Liver (tissue), 9 donors: ENCODE data around the gene FXYD7. TPM values are rescaled to one million over a fixed set of nuclear protein-coding genes. Genes with fewer than 3 reads are reported as not detected.
A peak's percentile ranks its signal among the peaks of the same experiment; 100 is the strongest.

Experiments used
- DNase-seq: peaks from one replicate; pipeline ENCODE4 v3.0.0-alpha.2; 2017; ENCODE audit warnings: low spot score
- H3K27ac ChIP-seq, 2 donors: one replicate each; pipeline ENCODE4 v1.7.0; 2013; ENCODE audit warnings: inconsistent platforms in 2 of 2, low read length in 2 of 2, control low read depth in 1 of 2, low read depth in 1 of 2, mild to moderate bottlenecking in 1 of 2
- H3K27me3 ChIP-seq, 4 donors: one replicate each; pipeline versions ENCODE4 v1.6.1 to v1.7.0; 2013; ENCODE audit warnings: low read length in 3 of 4, inconsistent platforms in 1 of 4, mild to moderate bottlenecking in 1 of 4, moderate library complexity in 1 of 4; ENCODE audit not compliant: control insufficient read depth in 4 of 4, insufficient read depth in 4 of 4
- H3K36me3 ChIP-seq, 4 donors: one replicate each; pipeline versions ENCODE4 v1.6.1 to v1.7.0; 2013; ENCODE audit warnings: low read length in 3 of 4, mild to moderate bottlenecking in 3 of 4, low read depth in 1 of 4, moderate library complexity in 1 of 4; ENCODE audit not compliant: control insufficient read depth in 4 of 4, insufficient read depth in 3 of 4
- H3K4me1 ChIP-seq, 4 donors: one replicate each; pipeline versions ENCODE4 v1.6.1 to v1.7.0; 2013; ENCODE audit warnings: low read length in 3 of 4, mild to moderate bottlenecking in 3 of 4, moderate library complexity in 1 of 4; ENCODE audit not compliant: control insufficient read depth in 4 of 4, insufficient read depth in 4 of 4
- H3K4me3 ChIP-seq, 3 donors: one replicate each; pipeline versions ENCODE4 v1.6.1 to v1.7.0; 2013; ENCODE audit warnings: low read length in 3 of 3, control low read depth in 1 of 3, low read depth in 1 of 3, mild to moderate bottlenecking in 1 of 3
- H3K9ac ChIP-seq, 2 donors: one replicate each; pipeline ENCODE4 v1.7.0; 2013; ENCODE audit warnings: low read length in 2 of 2, mild to moderate bottlenecking in 2 of 2, moderate library complexity in 2 of 2, control low read depth in 1 of 2, low read depth in 1 of 2
- H3K9me3 ChIP-seq, 4 donors: one replicate each; pipeline versions ENCODE4 v1.6.1 to v1.7.0; 2013; ENCODE audit warnings: low read length in 3 of 4; ENCODE audit not compliant: control insufficient read depth in 4 of 4
- EGR1 ChIP-seq, 2 donors: IDR thresholded peaks; 2 replicates each; pipeline ENCODE4 v1.6.1; 2016 to 2018; ENCODE audit warnings: antibody characterized with exemption in 2 of 2, low read depth in 2 of 2
- FOXA1 ChIP-seq: IDR thresholded peaks from 2 replicates; pipeline ENCODE4 v1.6.1; 2016; ENCODE audit warnings: antibody characterized with exemption
- FOXA2 ChIP-seq: IDR thresholded peaks from 2 replicates; pipeline ENCODE4 v1.6.1; 2016; ENCODE audit warnings: antibody characterized with exemption
- GABPA ChIP-seq, 2 donors: IDR thresholded peaks in 1 of 2; conservative IDR thresholded peaks in 1 of 2; 2 replicates each; pipeline ENCODE4 v1.6.1; 2016; ENCODE audit warnings: antibody characterized with exemption in 2 of 2, mild to moderate bottlenecking in 1 of 2, moderate library complexity in 1 of 2
- HNF4A ChIP-seq, 2 donors: conservative IDR thresholded peaks; 2 replicates each; pipeline ENCODE4 v1.6.1; 2016; ENCODE audit warnings: antibody characterized with exemption in 2 of 2, mild to moderate bottlenecking in 2 of 2
- HNF4G ChIP-seq: IDR thresholded peaks from 2 replicates; pipeline ENCODE4 v1.6.1; 2016; ENCODE audit warnings: antibody characterized with exemption
- NR2F2 ChIP-seq: IDR thresholded peaks from 2 replicates; pipeline ENCODE4 v1.6.1; 2016; ENCODE audit warnings: antibody characterized with exemption
- RXRA ChIP-seq, 2 donors: IDR thresholded peaks; 2 replicates each; pipeline ENCODE4 v1.6.1; 2017 to 2018; ENCODE audit warnings: antibody characterized with exemption in 2 of 2, mild to moderate bottlenecking in 1 of 2
- SP1 ChIP-seq: IDR thresholded peaks from 2 replicates; pipeline ENCODE4 v1.6.1; 2018; ENCODE audit warnings: antibody characterized with exemption, mild to moderate bottlenecking
- YY1 ChIP-seq: IDR thresholded peaks from 2 replicates; pipeline ENCODE4 v1.6.1; 2016; ENCODE audit warnings: antibody characterized with exemption, mild to moderate bottlenecking
- WGBS: extraction: QIAGEN DNeasy Blood & Tissue Kit; methylation state at CpG from one replicate; pipeline ENCODE4 v1.1.7; 2013; 5-methylcytosine and 5-hydroxymethylcytosine counted together
- polyA plus RNA-seq, 2 donors: library from polyadenylated mRNA; stranded (reverse) in 1 of 2; unstranded in 1 of 2; fragments of 200-250 nt in 1 of 2; fragments of >200 nt in 1 of 2; fragmentation: Nextera tagmentation in 1 of 2; extraction: Ambion mirVana in 1 of 2; gene quantifications; one replicate each; pipeline versions ENCODE4 v1.2.1 to v1.2.3, GENCODE V29; 2013 to 2015
- total RNA-seq, 2 donors: library from RNA; depleted of rRNA; stranded (reverse); fragments of >200 nt; gene quantifications; one replicate each; pipeline ENCODE4 v1.2.3, GENCODE V29; 2014
- TF ChIP-seq, protein P1 (sequence below): IDR thresholded peaks from 2 replicates; pipeline ENCODE4 v1.6.1; 2016; ENCODE audit warnings: antibody characterized with exemption
- TF ChIP-seq, protein P2 (sequence below): fragments of 150-350 bp; IDR thresholded peaks from 2 replicates; pipeline ENCODE4 v1.5.1; 2017; ENCODE audit warnings: improper control_type of control experiment, low read depth, low read length; ENCODE audit not compliant: missing input control
- TF ChIP-seq, protein P3 (sequence below): IDR thresholded peaks from 2 replicates; pipeline ENCODE4 v1.6.1; 2016; ENCODE audit warnings: antibody characterized with exemption, mild to moderate bottlenecking
- TF ChIP-seq, protein P4 (sequence below): IDR thresholded peaks from 2 replicates; pipeline ENCODE4 v1.6.1; 2016; ENCODE audit warnings: antibody characterized with exemption
- donor health status: healthy.
- donor health status: healthy.
- donor health status: healthy.
- donor health status: healthy.
- donor health status: healthy.

Gene FXYD7
- total and polyA plus RNA-seq, 4 donors: 0.08 to 0.09 TPM; not detected in 2

DNA sequence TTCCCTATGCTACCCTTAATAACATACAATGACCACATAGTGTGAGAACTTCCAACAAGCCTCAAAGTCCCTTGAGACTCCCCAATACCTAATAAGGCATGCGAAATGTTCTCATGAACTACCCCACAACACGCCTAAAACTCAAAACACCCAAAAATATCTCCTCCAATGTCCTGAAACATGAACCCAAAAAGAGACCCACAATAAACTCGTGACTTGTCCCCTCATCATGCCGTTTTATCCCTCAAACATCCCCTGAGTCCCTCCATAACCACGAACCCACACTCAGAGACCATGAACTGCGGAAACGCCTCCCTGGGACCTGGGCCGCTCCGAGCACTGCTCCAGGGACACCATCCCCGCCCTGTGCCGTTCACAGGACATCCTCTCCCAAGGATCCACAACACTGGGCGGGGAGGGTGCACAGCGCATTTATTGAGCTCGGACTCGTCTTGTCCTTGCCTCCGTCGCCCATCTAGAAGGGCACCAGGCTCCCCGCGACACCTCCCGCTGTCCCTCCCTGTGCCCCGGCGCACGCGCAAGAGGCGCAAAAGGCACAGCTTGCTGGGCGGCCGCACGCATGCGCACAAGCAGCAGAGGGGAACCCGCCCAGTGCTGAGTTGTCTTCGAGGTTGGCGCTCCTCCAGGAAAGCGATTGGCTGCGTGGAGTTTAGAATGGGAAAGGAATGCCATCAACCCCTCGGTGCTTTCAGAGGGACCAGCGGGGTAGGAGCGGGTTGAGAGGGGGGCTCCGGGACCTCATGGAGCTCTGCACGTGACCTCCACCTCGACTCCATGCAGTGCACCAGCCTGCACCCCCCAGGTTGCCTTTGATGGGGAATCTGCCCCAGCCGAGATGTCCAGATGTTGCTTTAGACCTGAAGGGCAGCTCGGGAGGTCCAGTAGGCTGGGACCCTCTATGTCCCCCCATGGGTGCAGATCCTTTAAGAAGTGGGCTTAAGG is 18.7 kb upstream of the FXYD7 start:
- H3K9ac ChIP-seq: peak overlapping the region; percentile 61 to 90
- WGBS: 12% methylated on average over 42 of the region's 42 CpGs

DNA sequence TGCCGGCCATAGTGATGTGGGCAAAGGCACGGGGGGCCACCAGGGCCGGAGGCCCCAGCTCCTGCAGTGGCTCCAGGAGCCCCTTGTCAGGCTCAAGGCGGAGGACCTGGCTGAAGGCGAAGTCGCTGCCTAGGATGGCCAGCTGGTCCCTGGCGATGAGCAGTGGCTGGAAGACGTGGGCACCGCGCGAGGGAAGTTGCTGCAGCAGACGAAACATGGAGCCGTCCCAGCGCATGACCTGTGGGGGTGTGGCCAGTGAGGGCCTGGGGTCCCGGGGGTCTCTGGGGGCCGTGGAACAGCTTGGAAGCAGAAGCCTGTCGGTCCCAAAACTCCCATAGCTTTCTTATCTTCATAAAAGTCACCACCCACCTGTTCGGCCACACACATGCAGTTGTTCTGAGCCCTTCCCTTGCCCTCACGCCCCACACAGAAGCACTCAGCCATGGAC is 17.8 kb upstream of the FXYD7 start:
- no peak for DNase-seq
- no peaks in the 10 kb centered on the region for H3K36me3 ChIP-seq
- no peak overlapping the region for H3K9ac ChIP-seq
- peaks cover 4 to 15% (median 11%) of the 10 kb centered on the region in 4 donors for H3K4me1 ChIP-seq
- 88% methylated on average over 19 of the region's 19 CpGs for WGBS
- no peaks in the 10 kb centered on the region for H3K27me3 ChIP-seq
- no peaks in the 10 kb centered on the region for H3K9me3 ChIP-seq
- no peak for TF ChIP-seq SP1
- TF ChIP-seq EGR1 (IDR thresholded peaks at IDR 0.05; ENCODE audit: low read depth in 2 of 2): no peak
- no peak for TF ChIP-seq RXRA (IDR thresholded peaks at IDR 0.05)
- no peak for TF ChIP-seq NR2F2
- TF ChIP-seq, protein P1, sequence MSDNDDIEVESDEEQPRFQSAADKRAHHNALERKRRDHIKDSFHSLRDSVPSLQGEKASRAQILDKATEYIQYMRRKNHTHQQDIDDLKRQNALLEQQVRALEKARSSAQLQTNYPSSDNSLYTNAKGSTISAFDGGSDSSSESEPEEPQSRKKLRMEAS: no peak
- TF ChIP-seq HNF4A (conservative IDR thresholded peaks at IDR 0.05): no peak
- TF ChIP-seq GABPA (IDR thresholded peaks at IDR 0.05 in 1 of 2, conservative IDR thresholded peaks at IDR 0.05 in 1 of 2): no peak
- TF ChIP-seq, protein P2, sequence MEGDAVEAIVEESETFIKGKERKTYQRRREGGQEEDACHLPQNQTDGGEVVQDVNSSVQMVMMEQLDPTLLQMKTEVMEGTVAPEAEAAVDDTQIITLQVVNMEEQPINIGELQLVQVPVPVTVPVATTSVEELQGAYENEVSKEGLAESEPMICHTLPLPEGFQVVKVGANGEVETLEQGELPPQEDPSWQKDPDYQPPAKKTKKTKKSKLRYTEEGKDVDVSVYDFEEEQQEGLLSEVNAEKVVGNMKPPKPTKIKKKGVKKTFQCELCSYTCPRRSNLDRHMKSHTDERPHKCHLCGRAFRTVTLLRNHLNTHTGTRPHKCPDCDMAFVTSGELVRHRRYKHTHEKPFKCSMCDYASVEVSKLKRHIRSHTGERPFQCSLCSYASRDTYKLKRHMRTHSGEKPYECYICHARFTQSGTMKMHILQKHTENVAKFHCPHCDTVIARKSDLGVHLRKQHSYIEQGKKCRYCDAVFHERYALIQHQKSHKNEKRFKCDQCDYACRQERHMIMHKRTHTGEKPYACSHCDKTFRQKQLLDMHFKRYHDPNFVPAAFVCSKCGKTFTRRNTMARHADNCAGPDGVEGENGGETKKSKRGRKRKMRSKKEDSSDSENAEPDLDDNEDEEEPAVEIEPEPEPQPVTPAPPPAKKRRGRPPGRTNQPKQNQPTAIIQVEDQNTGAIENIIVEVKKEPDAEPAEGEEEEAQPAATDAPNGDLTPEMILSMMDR: no peak
- TF ChIP-seq FOXA2: no peak
- TF ChIP-seq, protein P3, sequence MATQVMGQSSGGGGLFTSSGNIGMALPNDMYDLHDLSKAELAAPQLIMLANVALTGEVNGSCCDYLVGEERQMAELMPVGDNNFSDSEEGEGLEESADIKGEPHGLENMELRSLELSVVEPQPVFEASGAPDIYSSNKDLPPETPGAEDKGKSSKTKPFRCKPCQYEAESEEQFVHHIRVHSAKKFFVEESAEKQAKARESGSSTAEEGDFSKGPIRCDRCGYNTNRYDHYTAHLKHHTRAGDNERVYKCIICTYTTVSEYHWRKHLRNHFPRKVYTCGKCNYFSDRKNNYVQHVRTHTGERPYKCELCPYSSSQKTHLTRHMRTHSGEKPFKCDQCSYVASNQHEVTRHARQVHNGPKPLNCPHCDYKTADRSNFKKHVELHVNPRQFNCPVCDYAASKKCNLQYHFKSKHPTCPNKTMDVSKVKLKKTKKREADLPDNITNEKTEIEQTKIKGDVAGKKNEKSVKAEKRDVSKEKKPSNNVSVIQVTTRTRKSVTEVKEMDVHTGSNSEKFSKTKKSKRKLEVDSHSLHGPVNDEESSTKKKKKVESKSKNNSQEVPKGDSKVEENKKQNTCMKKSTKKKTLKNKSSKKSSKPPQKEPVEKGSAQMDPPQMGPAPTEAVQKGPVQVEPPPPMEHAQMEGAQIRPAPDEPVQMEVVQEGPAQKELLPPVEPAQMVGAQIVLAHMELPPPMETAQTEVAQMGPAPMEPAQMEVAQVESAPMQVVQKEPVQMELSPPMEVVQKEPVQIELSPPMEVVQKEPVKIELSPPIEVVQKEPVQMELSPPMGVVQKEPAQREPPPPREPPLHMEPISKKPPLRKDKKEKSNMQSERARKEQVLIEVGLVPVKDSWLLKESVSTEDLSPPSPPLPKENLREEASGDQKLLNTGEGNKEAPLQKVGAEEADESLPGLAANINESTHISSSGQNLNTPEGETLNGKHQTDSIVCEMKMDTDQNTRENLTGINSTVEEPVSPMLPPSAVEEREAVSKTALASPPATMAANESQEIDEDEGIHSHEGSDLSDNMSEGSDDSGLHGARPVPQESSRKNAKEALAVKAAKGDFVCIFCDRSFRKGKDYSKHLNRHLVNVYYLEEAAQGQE: no peak
- no peak for TF ChIP-seq FOXA1
- TF ChIP-seq, protein P4, sequence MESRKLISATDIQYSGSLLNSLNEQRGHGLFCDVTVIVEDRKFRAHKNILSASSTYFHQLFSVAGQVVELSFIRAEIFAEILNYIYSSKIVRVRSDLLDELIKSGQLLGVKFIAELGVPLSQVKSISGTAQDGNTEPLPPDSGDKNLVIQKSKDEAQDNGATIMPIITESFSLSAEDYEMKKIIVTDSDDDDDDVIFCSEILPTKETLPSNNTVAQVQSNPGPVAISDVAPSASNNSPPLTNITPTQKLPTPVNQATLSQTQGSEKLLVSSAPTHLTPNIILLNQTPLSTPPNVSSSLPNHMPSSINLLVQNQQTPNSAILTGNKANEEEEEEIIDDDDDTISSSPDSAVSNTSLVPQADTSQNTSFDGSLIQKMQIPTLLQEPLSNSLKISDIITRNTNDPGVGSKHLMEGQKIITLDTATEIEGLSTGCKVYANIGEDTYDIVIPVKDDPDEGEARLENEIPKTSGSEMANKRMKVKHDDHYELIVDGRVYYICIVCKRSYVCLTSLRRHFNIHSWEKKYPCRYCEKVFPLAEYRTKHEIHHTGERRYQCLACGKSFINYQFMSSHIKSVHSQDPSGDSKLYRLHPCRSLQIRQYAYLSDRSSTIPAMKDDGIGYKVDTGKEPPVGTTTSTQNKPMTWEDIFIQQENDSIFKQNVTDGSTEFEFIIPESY: no peak
- H3K27ac ChIP-seq: no peak overlapping the region
- H3K4me3 ChIP-seq: no peak overlapping the region

More for the DNA sequence above, 18.7 kb upstream of the FXYD7 start:
- H3K4me1 ChIP-seq: peaks cover 4 to 18% (median 13%) of the 10 kb centered on the region in 4 donors
- TF ChIP-seq YY1: peak; percentile 64
- TF ChIP-seq HNF4G: no peak
- TF ChIP-seq, protein P3: peak; percentile 35
- no peaks in the 10 kb centered on the region for H3K27me3 ChIP-seq
- peak; percentile 88 for DNase-seq
- peak overlapping the region; percentile 83 to 86 for H3K27ac ChIP-seq
- H3K36me3 ChIP-seq: no peaks in the 10 kb centered on the region
- H3K4me3 ChIP-seq: peak overlapping the region; percentile 56 to 93 (median 60)
- no peaks in the 10 kb centered on the region for H3K9me3 ChIP-seq
